22Rv1 (cell line): Measurements from ENCODE around the gene SHISA5.

Source experiments
- ZFX ChIP-seq: fragments of 450-650 bp; IDR thresholded peaks from 2 replicates; pipeline ENCODE4 v1.6.1; 2017; ENCODE audit warnings: antibody characterized with exemption, borderline replicate concordance
- TF ChIP-seq, protein P1 (sequence below): fragments of 450-650 bp; IDR thresholded peaks from 2 replicates; pipeline ENCODE4 v1.5.1; 2017; ENCODE audit warnings: mild to moderate bottlenecking

DNA sequence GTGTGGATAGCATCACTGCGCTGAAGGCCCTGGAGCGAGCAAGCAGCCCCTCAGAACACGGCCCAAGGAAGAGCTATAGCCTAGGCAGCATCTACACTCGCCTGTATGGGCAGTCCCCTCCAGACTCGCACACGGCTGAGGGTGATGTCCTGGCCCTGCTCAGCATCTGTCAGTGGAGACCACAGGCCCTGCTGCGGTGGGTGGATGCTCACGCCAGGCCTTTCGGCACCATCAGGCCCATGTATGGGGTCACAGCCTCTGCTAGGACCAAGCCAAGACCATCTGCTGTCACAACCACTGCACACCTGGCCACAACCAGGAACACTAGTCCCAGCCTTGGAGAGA lies 36.9 kb downstream of the SHISA5 start:
- TF ChIP-seq, protein P1, sequence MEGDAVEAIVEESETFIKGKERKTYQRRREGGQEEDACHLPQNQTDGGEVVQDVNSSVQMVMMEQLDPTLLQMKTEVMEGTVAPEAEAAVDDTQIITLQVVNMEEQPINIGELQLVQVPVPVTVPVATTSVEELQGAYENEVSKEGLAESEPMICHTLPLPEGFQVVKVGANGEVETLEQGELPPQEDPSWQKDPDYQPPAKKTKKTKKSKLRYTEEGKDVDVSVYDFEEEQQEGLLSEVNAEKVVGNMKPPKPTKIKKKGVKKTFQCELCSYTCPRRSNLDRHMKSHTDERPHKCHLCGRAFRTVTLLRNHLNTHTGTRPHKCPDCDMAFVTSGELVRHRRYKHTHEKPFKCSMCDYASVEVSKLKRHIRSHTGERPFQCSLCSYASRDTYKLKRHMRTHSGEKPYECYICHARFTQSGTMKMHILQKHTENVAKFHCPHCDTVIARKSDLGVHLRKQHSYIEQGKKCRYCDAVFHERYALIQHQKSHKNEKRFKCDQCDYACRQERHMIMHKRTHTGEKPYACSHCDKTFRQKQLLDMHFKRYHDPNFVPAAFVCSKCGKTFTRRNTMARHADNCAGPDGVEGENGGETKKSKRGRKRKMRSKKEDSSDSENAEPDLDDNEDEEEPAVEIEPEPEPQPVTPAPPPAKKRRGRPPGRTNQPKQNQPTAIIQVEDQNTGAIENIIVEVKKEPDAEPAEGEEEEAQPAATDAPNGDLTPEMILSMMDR = no peak
- TF ChIP-seq ZFX = no peak
